Left ventricle myocardium inferior (tissue), 1 donor: ENCODE measurements around the gene C11orf86. TPM values are rescaled to one million over a fixed set of nuclear protein-coding genes. Genes with fewer than 3 reads are reported as not detected.
"Not testable (repeated sequence)": the region's sequence is repeated elsewhere in the genome, so short reads cannot be mapped to it uniquely, and the experiment has no call there.

ENCODE experiments used
- DNase-seq: peaks from one replicate; pipeline ENCODE4 v3.0.0-alpha.2; 2020
- H3K27ac ChIP-seq: fragments of 200-600 bp; replicated peaks from 2 replicates; pipeline ENCODE4 v1.8.0; 2021
- H3K27me3 ChIP-seq: fragments of 200-600 bp; 2 replicates; pipeline ENCODE4 v1.8.0; 2021; ENCODE audit warnings: low read depth
- H3K36me3 ChIP-seq: fragments of 200-600 bp; 2 replicates; pipeline ENCODE4 v1.8.0; 2021
- H3K4me1 ChIP-seq: fragments of 200-600 bp; 2 replicates; pipeline ENCODE4 v1.8.0; 2021
- H3K4me3 ChIP-seq: fragments of 200-600 bp; 2 replicates; pipeline ENCODE4 v1.8.0; 2021; ENCODE audit warnings: mild to moderate bottlenecking, moderate library complexity
- H3K9me3 ChIP-seq: fragments of 200-600 bp; replicated peaks from 2 replicates; pipeline ENCODE4 v1.8.0; 2021
- intact Hi-C: fragments of 100-400 bp; cut with micrococcal nuclease; formaldehyde crosslinking; loops from one replicate; pipeline ENCODE4 v1.11.0; 2022
- total RNA-seq: library from RNA; stranded (reverse); fragmentation: NEBNext Ultra II Directional; extraction: Animal tissue kit (Norgen Biotek cat#: 25700); gene quantifications from one replicate; pipeline ENCODE4 v1.2.1, GENCODE V29; 2021
- TF ChIP-seq, protein P1 (sequence below): fragments of 200-600 bp; IDR thresholded peaks from 2 replicates; pipeline ENCODE4 v1.8.0; 2021; ENCODE audit warnings: antibody characterized with exemption, mild to moderate bottlenecking, borderline replicate concordance
- donor health status: DM: no; HTN: yes; CAD: no; lungs with severe emphysema.

C11orf86 gene
- total RNA-seq, 1 donor from 2014 or later = not detected

DNA sequence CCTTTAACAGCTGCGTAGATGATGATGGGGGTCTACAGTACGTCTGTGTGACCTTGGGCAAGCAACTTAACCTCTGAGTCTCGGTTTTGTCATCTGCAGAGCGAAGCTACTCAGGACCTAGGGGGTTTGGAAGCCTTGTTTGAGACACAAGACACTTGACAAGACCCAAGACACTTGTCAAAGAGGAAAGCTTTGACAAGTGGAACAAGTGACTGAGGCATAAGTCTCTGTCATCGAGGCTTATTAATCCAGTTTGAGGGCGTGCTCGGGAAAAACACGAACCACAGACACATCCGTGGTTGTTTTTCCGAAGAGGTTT, 16.2 kb upstream of the C11orf86 start:
- H3K27ac ChIP-seq = peak overlapping the region; percentile 88
- no peaks in the 10 kb centered on the region for H3K9me3 ChIP-seq
- H3K36me3 ChIP-seq = no peaks in the 10 kb centered on the region
- peaks cover 13% of the 10 kb centered on the region for H3K4me1 ChIP-seq
- no peak for DNase-seq
- TF ChIP-seq, protein P1, sequence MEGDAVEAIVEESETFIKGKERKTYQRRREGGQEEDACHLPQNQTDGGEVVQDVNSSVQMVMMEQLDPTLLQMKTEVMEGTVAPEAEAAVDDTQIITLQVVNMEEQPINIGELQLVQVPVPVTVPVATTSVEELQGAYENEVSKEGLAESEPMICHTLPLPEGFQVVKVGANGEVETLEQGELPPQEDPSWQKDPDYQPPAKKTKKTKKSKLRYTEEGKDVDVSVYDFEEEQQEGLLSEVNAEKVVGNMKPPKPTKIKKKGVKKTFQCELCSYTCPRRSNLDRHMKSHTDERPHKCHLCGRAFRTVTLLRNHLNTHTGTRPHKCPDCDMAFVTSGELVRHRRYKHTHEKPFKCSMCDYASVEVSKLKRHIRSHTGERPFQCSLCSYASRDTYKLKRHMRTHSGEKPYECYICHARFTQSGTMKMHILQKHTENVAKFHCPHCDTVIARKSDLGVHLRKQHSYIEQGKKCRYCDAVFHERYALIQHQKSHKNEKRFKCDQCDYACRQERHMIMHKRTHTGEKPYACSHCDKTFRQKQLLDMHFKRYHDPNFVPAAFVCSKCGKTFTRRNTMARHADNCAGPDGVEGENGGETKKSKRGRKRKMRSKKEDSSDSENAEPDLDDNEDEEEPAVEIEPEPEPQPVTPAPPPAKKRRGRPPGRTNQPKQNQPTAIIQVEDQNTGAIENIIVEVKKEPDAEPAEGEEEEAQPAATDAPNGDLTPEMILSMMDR = no peak
- intact Hi-C loops = no loop called here
- H3K27me3 ChIP-seq = no peaks in the 10 kb centered on the region
- peak overlapping the region; percentile 77 for H3K4me3 ChIP-seq

DNA sequence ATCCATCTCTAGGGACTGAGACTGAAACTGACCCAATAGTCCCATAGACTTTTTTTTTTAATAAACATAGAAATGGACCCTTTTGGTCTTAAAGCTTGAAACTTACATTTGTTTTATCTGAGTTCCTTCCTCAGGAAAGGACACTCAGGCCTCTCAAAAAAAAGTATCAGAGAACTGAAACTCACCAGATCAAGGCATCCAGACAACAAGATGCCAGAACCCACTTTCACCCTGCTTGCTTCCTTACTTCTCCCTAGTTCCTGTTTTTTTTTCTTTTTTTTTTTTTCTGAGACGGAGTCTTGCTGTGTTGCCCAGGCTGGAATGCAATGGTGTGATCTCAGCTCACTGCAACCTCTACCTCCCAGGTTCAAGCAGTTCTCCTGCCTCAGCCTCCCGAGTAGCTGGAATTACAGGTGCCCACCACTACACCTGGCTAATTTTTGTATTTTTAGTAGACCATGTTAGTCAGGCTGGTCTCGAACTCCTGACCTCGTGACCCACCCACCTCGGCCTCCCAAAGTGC, 13.4 kb upstream of the C11orf86 start:
- intact Hi-C loops, H3K4me3 ChIP-seq: not testable (repeated sequence)

DNA sequence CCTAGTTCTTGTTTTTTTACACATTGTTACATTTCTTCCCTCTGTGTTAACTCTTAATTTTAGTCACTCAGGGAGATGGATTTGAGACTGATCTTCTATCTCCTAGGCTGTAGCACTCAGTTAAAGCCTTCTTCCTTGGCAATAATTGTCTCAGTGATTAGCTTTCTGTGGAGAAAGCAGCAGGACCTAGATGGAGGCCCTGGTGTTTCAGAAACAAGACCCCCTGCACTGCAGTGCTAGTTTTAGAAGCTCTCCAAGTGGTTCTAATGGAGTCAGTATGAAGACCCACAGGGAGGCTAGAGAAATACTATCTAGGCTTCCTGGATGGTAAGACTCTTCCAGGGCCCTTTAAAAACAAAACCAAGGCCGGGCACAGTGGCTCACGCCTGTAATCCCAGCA, 12.9 kb upstream of the C11orf86 start:
- H3K36me3 ChIP-seq = no peaks in the 10 kb centered on the region
- no peaks in the 10 kb centered on the region for H3K27me3 ChIP-seq
- peaks cover 11% of the 10 kb centered on the region for H3K4me1 ChIP-seq
- no peaks in the 10 kb centered on the region for H3K9me3 ChIP-seq
- no peak overlapping the region for H3K27ac ChIP-seq
- no peak overlapping the region for H3K4me3 ChIP-seq
- TF ChIP-seq, protein P1 = no peak
- intact Hi-C loops = no loop called here
- no peak for DNase-seq

More for the DNA sequence above, 13.4 kb upstream of the C11orf86 start:
- DNase-seq, H3K27me3 ChIP-seq, H3K27ac ChIP-seq, H3K36me3 ChIP-seq, H3K9me3 ChIP-seq: not testable (repeated sequence)
- H3K4me1 ChIP-seq = peaks cover 13% of the 10 kb centered on the region

DNA sequence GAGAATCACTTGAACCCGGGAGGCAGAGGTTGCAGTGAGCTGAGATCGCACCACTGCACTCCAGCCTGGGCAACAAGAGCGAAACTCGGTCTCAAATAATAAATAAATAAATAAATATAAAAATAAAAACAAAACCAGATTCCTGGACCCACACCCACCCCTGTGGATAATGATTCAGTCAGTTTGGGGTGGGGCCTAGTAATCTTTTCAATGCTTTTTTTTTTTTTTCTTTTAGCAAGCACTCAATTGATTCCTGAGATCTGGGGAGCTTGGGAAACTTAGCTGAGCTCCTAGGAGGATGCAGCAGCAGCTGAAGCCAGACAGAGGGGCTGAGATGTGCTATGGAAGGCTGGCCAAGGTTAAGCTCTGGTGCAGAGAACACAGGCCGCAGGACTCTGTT, 12.3 kb upstream of the C11orf86 start:
- Histone ChIP-seq H3K36me3 (no peaks in the 10 kb centered on the region), H3K27ac (no peak overlapping the region), H3K27me3 (no peaks in the 10 kb centered on the region), H3K4me1 (peaks cover 6% of the 10 kb centered on the region), H3K9me3 (no peaks in the 10 kb centered on the region), H3K4me3 (no peak overlapping the region)
- DNase-seq = no peak
- TF ChIP-seq, protein P1 = no peak
- intact Hi-C loops = no loop called here

DNA sequence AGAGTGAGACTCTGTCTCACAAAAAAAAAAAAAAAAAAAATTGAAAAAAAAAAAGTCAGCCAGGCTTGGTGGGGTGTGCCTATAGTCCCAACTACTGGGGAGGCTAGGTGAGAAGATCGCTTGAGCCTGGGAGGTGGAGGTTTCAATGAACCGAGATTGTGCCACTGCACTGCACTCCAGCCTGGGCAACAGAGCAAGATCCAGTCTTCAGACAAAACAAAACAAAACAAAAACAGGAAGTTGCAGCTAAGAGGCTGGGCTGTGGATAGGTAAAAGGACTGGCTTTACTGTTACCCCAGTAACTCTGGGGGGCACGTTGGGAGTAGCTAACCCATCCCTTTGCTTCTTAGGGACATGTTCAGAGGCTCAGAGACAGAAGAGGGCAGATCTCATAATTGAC, 10.6 kb upstream of the C11orf86 start:
- intact Hi-C loops = no loop called here
- Histone ChIP-seq H3K36me3 (no peaks in the 10 kb centered on the region), H3K4me3 (no peak overlapping the region), H3K4me1 (no peaks in the 10 kb centered on the region), H3K27ac (no peak overlapping the region), H3K27me3 (no peaks in the 10 kb centered on the region), H3K9me3 (no peaks in the 10 kb centered on the region)
- DNase-seq = no peak
- TF ChIP-seq, protein P1 = no peak

DNA sequence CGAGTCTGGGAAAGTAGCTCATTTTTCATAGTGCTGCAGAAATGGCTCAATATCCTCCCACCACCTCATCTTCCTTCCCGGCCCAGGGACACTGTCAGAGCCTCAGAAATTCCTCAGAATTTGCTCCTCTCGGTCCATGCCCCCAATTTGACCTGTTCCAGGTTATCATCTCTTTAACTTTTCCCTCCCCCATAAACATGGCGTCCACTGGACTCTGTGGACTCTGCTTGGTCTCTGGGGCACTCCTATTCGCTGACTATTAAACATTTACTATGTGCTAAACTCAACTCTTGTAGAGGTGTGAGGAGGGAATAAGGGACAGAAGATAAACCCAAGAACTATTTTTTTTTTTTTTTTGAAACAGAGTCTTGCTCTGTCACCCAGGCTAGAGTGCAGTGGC, 8.8 kb upstream of the C11orf86 start:
- intact Hi-C loops = no loop called here
- Histone ChIP-seq H3K36me3 (no peaks in the 10 kb centered on the region), H3K4me1 (no peaks in the 10 kb centered on the region), H3K27ac (no peak overlapping the region), H3K9me3 (no peaks in the 10 kb centered on the region), H3K4me3 (no peak overlapping the region), H3K27me3 (no peaks in the 10 kb centered on the region)
- TF ChIP-seq, protein P1 = no peak
- DNase-seq = no peak
